ENCODE data around the gene FOXP4. TPM values are rescaled to one million over a fixed set of nuclear protein-coding genes. Genes with fewer than 3 reads are reported as not detected.

FOXP4 gene
- polyA plus RNA-seq, 4 donors, result 13.8 to 150 (median 16.4) TPM

GRCh38 chr6:41552723-41553122, 6.5 kb downstream of the FOXP4 start:
- Histone ChIP-seq H3K27ac (ENCODE audit: low read depth in 1 of 3, low read length in 2 of 3) (no peak overlapping the region), H3K27me3 (ENCODE audit: control insufficient read depth in 3 of 3, insufficient read depth in 3 of 3, low read length in 3 of 3) (peaks cover 0 to 7% (median 0%) of the 10 kb centered on the region in 3 donors), H3K36me3 (ENCODE audit: control insufficient read depth in 3 of 3, insufficient read depth in 2 of 3, low read depth in 1 of 3, low read length in 3 of 3) (peaks cover 0 to 88% (median 0%) of the 10 kb centered on the region in 3 donors), H3K9me3 (ENCODE audit: control insufficient read depth in 2 of 2, insufficient read depth in 1 of 2, low read depth in 1 of 2, low read length in 1 of 2) (no peaks in the 10 kb centered on the region), H3K4me1 (ENCODE audit: control insufficient read depth in 3 of 3, insufficient read depth in 2 of 3, low read depth in 1 of 3, low read length in 2 of 3) (peaks cover 3 to 58% (median 9%) of the 10 kb centered on the region in 3 donors), H3K4me3 (ENCODE audit: low read depth in 1 of 3, low read length in 3 of 3) (no peak overlapping the region)
- DNase-seq (no peak), FAIRE-seq (no peak)
- WGBS, 3 donors, result 83 to 86% (median 86%) methylated on average over 10 of the region's 10 CpGs

- H3K4me3 ChIP-seq (ENCODE audit: low read depth in 1 of 3, low read length in 3 of 3), result no peak overlapping the region
- no peak overlapping the region for H3K27ac ChIP-seq (ENCODE audit: low read depth in 1 of 3, low read length in 2 of 3)
- H3K4me1 ChIP-seq (ENCODE audit: control insufficient read depth in 3 of 3, insufficient read depth in 2 of 3, low read depth in 1 of 3, low read length in 2 of 3), result peaks cover 5 to 65% (median 6%) of the 10 kb centered on the region in 3 donors
- peaks cover 0 to 87% (median 0%) of the 10 kb centered on the region in 3 donors for H3K36me3 ChIP-seq (ENCODE audit: control insufficient read depth in 3 of 3, insufficient read depth in 2 of 3, low read depth in 1 of 3, low read length in 3 of 3)
- DNase-seq (no peak), FAIRE-seq (no peak)
- peaks cover 0 to under 1% (median 0%) of the 10 kb centered on the region in 3 donors for H3K27me3 ChIP-seq (ENCODE audit: control insufficient read depth in 3 of 3, insufficient read depth in 3 of 3, low read length in 3 of 3)
- no peaks in the 10 kb centered on the region for H3K9me3 ChIP-seq (ENCODE audit: control insufficient read depth in 2 of 2, insufficient read depth in 1 of 2, low read depth in 1 of 2, low read length in 1 of 2)
- 20 to 50% (median 35%) methylated on average over 1 of the region's 1 CpG for WGBS, 3 donors
Measured at GRCh38 chr6:41553405-41553999, 7.3 kb downstream of the FOXP4 start.

GRCh38 chr6:41555326-41556300, 9.4 kb downstream of the FOXP4 start:
- no peaks in the 10 kb centered on the region for H3K9me3 ChIP-seq (ENCODE audit: control insufficient read depth in 2 of 2, insufficient read depth in 1 of 2, low read depth in 1 of 2, low read length in 1 of 2)
- H3K27ac ChIP-seq (ENCODE audit: low read depth in 1 of 3, low read length in 2 of 3), result no peak overlapping the region
- peaks cover 0 to 84% (median 0%) of the 10 kb centered on the region in 3 donors for H3K36me3 ChIP-seq (ENCODE audit: control insufficient read depth in 3 of 3, insufficient read depth in 2 of 3, low read depth in 1 of 3, low read length in 3 of 3)
- DNase-seq, result no peak
- WGBS, 3 donors, result 89 to 91% (median 89%) methylated on average over 15 of the region's 15 CpGs
- peaks cover 0 to 66% (median 3%) of the 10 kb centered on the region in 3 donors for H3K4me1 ChIP-seq (ENCODE audit: control insufficient read depth in 3 of 3, insufficient read depth in 2 of 3, low read depth in 1 of 3, low read length in 2 of 3)
- no peak for FAIRE-seq
- no peaks in the 10 kb centered on the region for H3K27me3 ChIP-seq (ENCODE audit: control insufficient read depth in 3 of 3, insufficient read depth in 3 of 3, low read length in 3 of 3)
- H3K4me3 ChIP-seq (ENCODE audit: low read depth in 1 of 3, low read length in 3 of 3), result no peak overlapping the region

GRCh38 chr6:41557335-41557734, 11.2 kb downstream of the FOXP4 start:
- Histone ChIP-seq H3K4me3 (ENCODE audit: low read depth in 1 of 3, low read length in 3 of 3) (no peak overlapping the region), H3K27me3 (ENCODE audit: control insufficient read depth in 3 of 3, insufficient read depth in 3 of 3, low read length in 3 of 3) (no peaks in the 10 kb centered on the region), H3K36me3 (ENCODE audit: control insufficient read depth in 3 of 3, insufficient read depth in 2 of 3, low read depth in 1 of 3, low read length in 3 of 3) (peaks cover 0 to 82% (median 0%) of the 10 kb centered on the region in 3 donors), H3K27ac (ENCODE audit: low read depth in 1 of 3, low read length in 2 of 3) (no peak overlapping the region), H3K4me1 (ENCODE audit: control insufficient read depth in 3 of 3, insufficient read depth in 2 of 3, low read depth in 1 of 3, low read length in 2 of 3) (peaks cover 0 to 66% (median 3%) of the 10 kb centered on the region in 3 donors), H3K9me3 (ENCODE audit: control insufficient read depth in 2 of 2, insufficient read depth in 1 of 2, low read depth in 1 of 2, low read length in 1 of 2) (no peaks in the 10 kb centered on the region)
- DNase-seq (no peak), FAIRE-seq (no peak)
- 85 to 96% (median 94%) methylated on average over 2 of the region's 2 CpGs for WGBS, 3 donors

GRCh38 chr6:41558033-41558807, 12.0 kb downstream of the FOXP4 start:
- peak; percentile 61 to 72 for DNase-seq
- 72 to 92% (median 87%) methylated on average over 4 of the region's 4 CpGs for WGBS, 3 donors
- FAIRE-seq, result no peak

GRCh38 chr6:41559655-41560427, 13.7 kb downstream of the FOXP4 start:
- peaks cover 0 to 77% (median 0%) of the 10 kb centered on the region in 3 donors for H3K36me3 ChIP-seq (ENCODE audit: control insufficient read depth in 3 of 3, insufficient read depth in 2 of 3, low read depth in 1 of 3, low read length in 3 of 3)
- no peak for FAIRE-seq
- DNase-seq, result no peak
- peaks cover 0 to 61% (median 3%) of the 10 kb centered on the region in 3 donors for H3K4me1 ChIP-seq (ENCODE audit: control insufficient read depth in 3 of 3, insufficient read depth in 2 of 3, low read depth in 1 of 3, low read length in 2 of 3)
- no peaks in the 10 kb centered on the region for H3K27me3 ChIP-seq (ENCODE audit: control insufficient read depth in 3 of 3, insufficient read depth in 3 of 3, low read length in 3 of 3)
- 65 to 79% (median 77%) methylated on average over 7 of the region's 7 CpGs for WGBS, 3 donors
- peak overlapping the region in 2 of 3 donors; percentile 16 to 42 for H3K4me3 ChIP-seq (ENCODE audit: low read depth in 1 of 3, low read length in 3 of 3)
- H3K27ac ChIP-seq (ENCODE audit: low read depth in 1 of 3, low read length in 2 of 3), result peak overlapping the region in 1 of 3 donors; percentile 55
- H3K9me3 ChIP-seq (ENCODE audit: control insufficient read depth in 2 of 2, insufficient read depth in 1 of 2, low read depth in 1 of 2, low read length in 1 of 2), result no peaks in the 10 kb centered on the region

More at GRCh38 chr6:41558033-41558807, 12.0 kb downstream of the FOXP4 start:
- peaks cover 0 to 81% (median 0%) of the 10 kb centered on the region in 3 donors for H3K36me3 ChIP-seq (ENCODE audit: control insufficient read depth in 3 of 3, insufficient read depth in 2 of 3, low read depth in 1 of 3, low read length in 3 of 3)
- H3K9me3 ChIP-seq (ENCODE audit: control insufficient read depth in 2 of 2, insufficient read depth in 1 of 2, low read depth in 1 of 2, low read length in 1 of 2), result no peaks in the 10 kb centered on the region
- peaks cover 0 to 67% (median 3%) of the 10 kb centered on the region in 3 donors for H3K4me1 ChIP-seq (ENCODE audit: control insufficient read depth in 3 of 3, insufficient read depth in 2 of 3, low read depth in 1 of 3, low read length in 2 of 3)
- H3K27me3 ChIP-seq (ENCODE audit: control insufficient read depth in 3 of 3, insufficient read depth in 3 of 3, low read length in 3 of 3), result no peaks in the 10 kb centered on the region
- peak overlapping the region in 1 of 3 donors; percentile 26 for H3K27ac ChIP-seq (ENCODE audit: low read depth in 1 of 3, low read length in 2 of 3)
- no peak overlapping the region for H3K4me3 ChIP-seq (ENCODE audit: low read depth in 1 of 3, low read length in 3 of 3)

GRCh38 chr6:41560431-41561192, 14.4 kb downstream of the FOXP4 start:
- Histone ChIP-seq H3K9me3 (ENCODE audit: control insufficient read depth in 2 of 2, insufficient read depth in 1 of 2, low read depth in 1 of 2, low read length in 1 of 2) (no peaks in the 10 kb centered on the region), H3K4me1 (ENCODE audit: control insufficient read depth in 3 of 3, insufficient read depth in 2 of 3, low read depth in 1 of 3, low read length in 2 of 3) (peaks cover 0 to 63% (median 3%) of the 10 kb centered on the region in 3 donors), H3K27me3 (ENCODE audit: control insufficient read depth in 3 of 3, insufficient read depth in 3 of 3, low read length in 3 of 3) (no peaks in the 10 kb centered on the region), H3K27ac (ENCODE audit: low read depth in 1 of 3, low read length in 2 of 3) (peak overlapping the region in 2 of 3 donors; percentile 53 to 55), H3K4me3 (ENCODE audit: low read depth in 1 of 3, low read length in 3 of 3) (peak overlapping the region; percentile 16 to 42 (median 42)), H3K36me3 (ENCODE audit: control insufficient read depth in 3 of 3, insufficient read depth in 2 of 3, low read depth in 1 of 3, low read length in 3 of 3) (peaks cover 0 to 77% (median 0%) of the 10 kb centered on the region in 3 donors)
- no peak for FAIRE-seq
- DNase-seq, result peak; percentile 48
- WGBS, 3 donors, result 19 to 61% (median 35%) methylated on average over 48 to 53 of the region's 53 CpGs
